Activated T-cell treated with anti-CD3 and anti-CD28 coated beads for 24 hours (primary cell): ENCODE data around the gene ABCG1.

Experiments
- DNase-seq: peaks from one replicate; pipeline ENCODE4 v3.0.0-alpha.2; 2020; ENCODE audit warnings: low read depth

Gene ABCG1

DNA sequence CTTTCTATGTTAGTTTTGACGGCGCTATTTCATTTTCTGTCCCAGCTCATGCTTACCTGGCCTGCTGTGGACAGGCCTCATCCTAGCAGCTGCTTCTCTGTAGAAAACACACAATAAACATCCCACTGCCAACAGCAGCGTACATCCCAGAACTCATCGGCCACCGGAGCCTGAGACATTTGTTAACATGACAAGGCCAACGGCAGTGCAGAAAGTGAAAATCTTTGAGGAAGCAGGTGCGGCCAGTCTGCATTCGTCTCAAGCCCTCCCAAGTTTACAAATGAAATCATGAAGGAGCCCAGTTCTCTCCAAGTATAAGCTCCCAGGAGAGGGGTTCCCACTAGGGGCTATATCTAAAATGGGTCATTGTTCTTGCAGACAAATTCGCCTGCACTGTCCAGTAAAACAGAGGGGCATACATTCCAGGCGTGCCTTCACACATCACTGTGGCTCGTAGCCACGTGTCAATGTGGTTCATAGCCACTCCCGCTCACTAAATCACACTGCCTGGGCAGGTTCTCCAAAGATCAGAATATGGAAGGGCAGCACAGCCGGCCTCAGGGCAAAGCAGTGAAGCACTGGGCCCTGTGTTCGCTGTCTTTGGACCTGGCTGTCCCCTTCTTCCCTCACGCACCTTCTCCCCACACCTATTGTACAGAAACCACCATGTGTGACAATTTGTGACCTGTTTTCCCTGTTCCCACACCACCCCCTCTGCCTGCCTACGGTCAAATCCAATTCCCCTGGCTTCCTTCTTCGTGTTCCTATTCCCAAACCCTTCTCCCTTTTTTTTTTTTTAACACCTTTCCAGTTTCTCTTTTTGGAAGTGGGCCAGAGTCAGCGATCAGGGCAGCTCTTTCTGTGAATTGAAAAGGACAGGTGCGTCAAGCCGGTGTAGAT, 27.0 kb upstream of the ABCG1 start:
- DNase-seq: no peak

GRCh38 chr21:42193131-42193671, 25.7 kb upstream of the ABCG1 start:
- peak; percentile 43 for DNase-seq

DNA sequence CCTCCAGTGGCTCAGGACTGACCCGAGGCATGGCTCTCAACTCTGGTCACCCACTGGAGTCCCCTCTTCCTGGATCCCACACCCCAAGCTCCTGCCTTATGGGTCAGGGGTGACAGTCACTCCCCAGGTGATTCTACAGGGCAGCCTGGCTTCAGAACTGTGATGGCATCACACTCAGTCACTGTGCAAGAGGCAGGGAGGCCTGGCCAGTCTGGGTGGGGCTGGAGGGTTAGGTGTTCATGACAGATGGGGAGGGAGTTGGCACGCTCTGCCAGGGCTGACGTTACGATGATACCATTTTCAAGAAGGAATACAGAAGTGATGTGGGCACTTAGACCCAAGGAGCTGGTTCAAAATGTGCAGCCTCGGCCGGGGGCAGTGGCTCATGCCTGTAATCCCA, 25.2 kb upstream of the ABCG1 start:
- DNase-seq: no peak

- DNase-seq: no peak
Measured at GRCh38 chr21:42194863-42195262, 24.1 kb upstream of the ABCG1 start.

- DNase-seq: no peak
Measured at GRCh38 chr21:42195378-42196031, 23.4 kb upstream of the ABCG1 start.

GRCh38 chr21:42198929-42199867, 19.7 kb upstream of the ABCG1 start:
- DNase-seq: no peak

DNA sequence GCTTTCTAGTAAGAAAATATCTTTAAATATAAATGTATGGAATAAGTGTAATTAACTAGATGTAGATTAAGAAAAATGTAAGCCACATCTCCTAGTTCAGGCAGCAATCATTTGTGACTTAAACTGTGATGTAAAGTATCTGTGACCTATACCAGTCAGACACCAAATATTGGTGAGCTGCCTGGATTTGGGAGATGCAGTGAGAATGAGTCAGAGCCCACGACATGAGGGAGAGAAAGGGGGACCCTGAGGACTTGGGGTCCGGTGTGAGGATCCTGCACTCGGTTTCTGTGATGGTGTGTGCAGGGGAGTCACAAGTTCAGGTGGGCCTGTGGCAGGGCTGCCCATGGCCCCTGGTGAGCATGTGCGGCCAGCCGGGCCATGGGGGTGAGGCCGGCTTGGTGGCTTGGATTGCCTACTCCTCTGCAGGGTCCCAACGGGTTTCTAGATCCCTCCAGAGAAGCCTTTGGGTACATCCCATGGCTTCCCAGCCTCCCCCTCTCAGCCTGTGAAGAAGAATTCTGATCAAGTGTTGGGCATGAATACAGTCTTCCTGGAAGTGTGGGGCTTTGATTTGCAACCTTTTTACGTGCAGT, 19.0 kb upstream of the ABCG1 start:
- no peak for DNase-seq

DNA sequence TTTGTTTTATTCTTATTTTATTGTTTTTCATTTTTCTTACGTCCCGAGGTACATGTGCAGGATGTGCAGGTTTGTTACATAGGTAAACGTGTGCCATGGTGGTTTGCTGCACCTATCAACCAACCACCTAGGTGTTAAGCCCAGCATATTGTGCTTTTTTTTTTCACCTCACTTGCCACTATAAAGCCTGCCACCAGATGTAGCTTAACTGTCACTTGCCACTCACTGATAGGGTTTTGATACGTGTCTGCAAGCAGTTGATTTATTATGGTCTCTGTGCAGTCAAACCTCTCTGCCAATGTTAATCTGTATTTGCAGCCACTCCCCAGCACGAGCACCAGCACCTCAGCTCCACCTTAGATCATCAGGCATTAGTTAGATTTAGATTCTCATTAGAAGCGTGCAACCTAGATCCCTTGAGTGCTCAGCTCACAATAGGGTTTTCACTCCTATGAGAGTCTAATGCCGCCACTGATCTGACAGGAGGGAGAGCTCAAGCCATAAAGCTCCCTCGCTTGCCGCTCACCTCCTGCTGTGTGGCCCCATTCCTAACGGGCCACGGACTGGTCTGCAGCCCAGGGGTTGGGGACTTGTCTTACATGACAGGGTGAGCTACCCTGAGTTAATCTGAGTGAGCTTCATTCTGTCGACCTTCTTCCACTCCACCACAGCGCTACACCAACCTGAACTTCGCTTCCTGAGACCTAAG, 17.9 kb upstream of the ABCG1 start:
- DNase-seq: no peak

DNA sequence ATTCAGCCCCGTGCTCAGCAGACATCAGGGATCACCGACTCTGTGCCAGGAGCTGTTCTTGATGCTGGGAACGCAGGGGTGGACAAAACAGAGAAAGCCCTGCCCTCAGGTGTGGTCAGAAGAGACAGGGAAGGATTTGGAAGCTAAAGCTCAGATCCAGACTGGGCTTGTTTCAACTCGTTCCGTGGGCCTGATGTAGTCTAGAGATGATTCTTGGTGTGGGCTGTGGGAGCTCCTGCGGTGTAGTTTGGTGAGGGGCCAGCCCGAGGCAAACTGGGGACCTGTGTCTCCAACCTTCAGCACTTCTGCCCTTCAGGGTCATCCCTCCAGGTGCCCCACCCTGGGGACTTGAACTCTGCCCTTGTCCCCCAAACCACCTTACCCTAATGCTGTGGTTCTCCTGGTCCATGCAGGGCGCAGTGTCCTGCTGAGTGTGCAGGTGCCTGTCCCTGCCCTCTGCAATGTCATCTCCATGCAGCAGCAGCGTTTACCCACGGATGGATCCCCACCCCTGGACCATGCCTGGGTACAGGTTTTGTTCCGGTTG, 17.3 kb upstream of the ABCG1 start:
- DNase-seq: no peak

DNA sequence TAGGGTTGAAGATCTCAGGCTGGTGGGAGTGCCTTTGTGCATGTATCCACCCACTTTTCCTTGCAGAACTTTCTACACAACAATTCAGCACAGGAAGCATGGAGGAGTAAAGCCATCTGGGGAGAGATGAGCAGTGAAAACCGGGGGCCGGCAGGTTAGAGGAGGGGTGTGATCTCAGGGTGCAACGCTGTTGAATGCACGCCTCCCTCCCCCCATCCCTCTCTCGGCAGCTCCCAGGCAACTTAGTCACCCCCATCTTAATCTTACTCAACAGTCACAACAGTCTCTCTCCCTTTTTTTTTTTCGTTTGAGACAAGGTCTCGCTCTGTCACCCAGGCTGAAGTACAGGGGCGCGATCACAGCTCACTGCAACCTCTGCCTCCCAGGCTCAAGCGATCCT, 16.6 kb upstream of the ABCG1 start:
- no peak for DNase-seq

DNA sequence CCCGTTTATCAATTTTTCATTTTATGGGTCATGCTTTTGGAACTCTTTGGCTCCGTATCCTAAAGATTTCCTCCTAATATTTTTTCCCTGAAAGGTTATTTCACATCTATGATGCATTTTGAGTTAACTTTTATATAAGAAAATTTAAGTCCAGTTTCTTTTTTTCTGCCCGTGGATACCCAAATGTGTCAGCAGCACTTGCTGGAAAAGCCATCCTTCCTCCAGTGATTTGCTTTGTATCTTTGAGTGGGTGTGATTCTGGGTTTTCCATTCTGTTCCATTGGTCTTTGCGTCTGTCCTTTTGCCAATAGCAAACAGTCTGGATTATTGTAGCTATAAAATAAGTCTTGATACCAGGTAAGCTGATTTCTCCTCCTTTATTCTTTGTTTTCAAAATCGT, 15.6 kb upstream of the ABCG1 start:
- no peak for DNase-seq

DNA sequence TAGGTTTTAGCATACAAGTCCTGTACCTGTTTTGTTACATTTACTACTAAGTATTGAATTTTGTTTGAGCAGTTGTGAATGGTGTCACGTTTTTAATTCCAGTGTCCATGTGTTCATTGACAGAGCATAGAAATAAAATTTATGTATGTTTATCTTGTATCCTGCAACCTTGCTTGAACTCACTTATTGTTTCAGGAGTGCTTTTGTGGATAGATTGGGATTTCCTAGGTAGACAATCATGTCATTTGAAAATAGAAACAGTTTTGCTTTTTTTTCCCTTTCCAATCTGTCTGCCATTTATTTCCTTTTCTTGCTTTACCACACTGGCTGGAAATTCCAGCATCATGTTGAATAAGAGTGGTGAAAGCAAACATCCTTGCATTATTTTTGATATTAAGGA, 15.0 kb upstream of the ABCG1 start:
- DNase-seq: no peak

- no peak for DNase-seq
Measured at GRCh38 chr21:42207426-42207825, 11.5 kb upstream of the ABCG1 start.

DNA sequence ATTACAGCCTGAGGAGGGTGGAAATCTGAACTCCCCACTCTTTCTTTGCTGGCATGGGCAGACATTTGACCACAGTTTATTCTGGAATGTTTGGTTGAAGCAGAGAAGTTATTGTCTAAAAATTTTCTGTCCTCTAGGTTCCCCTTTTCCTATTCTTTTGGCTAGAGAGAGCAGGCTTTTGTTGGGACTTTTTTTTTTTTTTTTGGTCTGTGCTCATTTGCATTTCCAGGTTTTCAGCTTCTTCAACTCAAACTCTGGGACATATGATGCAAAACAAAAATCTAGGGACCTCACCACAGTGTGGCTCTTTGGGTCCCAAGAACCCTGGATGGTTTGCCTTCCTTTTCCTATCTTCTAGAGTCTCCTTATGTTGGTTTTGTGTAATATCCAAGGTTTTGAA, 10.9 kb upstream of the ABCG1 start:
- DNase-seq: no peak

- no peak for DNase-seq
Measured at GRCh38 chr21:42208801-42209490, 10.0 kb upstream of the ABCG1 start.

- no peak for DNase-seq
Measured at GRCh38 chr21:42209801-42210479, 9.0 kb upstream of the ABCG1 start.

DNA sequence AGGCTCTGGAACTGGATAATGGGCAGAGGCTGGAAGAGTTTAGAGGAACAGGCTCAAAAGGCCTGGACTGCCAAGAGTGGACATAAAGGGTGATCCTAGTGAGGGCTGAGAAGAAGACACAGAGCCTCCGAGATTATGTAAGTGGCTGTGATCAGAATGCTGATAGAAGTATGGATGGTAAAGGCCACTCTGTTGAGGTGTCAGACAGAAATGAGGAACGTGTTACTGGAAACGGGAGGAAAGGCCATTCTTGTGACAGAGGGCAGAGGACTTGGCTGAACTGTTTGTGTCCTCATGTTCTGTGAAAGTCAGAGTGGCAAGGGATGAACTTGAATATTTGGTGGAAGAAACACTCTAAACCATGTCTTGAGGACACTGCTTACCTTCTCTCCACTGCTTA, 6.7 kb upstream of the ABCG1 start:
- DNase-seq: no peak

DNA sequence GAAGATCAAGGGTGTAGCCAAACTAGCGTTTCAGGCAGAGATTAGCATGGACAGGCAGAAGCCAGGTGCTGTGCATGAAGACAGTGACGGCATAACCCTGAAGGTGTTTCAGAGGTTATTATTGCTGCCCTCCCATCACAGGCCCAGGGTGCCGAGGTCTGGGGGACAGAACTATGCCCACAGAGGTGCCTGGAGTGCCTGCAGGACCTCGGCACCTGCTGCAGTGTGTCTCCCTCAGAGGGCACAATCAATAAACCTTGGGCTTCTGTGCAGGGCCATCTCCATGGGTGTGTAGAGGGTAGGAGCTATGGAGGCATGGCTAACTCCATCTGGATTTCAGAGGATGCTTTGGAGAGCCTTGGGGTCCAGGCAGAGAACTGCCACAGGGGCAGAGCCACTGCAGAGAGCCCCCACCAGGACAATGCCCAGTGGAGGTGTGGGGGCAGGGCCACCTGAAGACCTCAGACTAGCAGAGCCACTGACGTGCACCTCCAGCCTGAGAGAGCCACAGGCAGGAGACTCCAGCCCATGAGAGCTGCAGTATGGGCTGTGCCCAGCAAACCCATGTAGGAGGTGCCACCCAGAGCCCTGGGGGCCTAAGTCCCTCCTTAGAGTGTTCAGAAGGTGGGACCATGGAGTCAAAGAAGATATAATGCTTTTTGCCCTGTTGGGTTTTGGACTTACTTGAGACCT, 5.7 kb upstream of the ABCG1 start:
- no peak for DNase-seq
